Measurements from ENCODE around the gene HOGA1.

Gene HOGA1

DNA sequence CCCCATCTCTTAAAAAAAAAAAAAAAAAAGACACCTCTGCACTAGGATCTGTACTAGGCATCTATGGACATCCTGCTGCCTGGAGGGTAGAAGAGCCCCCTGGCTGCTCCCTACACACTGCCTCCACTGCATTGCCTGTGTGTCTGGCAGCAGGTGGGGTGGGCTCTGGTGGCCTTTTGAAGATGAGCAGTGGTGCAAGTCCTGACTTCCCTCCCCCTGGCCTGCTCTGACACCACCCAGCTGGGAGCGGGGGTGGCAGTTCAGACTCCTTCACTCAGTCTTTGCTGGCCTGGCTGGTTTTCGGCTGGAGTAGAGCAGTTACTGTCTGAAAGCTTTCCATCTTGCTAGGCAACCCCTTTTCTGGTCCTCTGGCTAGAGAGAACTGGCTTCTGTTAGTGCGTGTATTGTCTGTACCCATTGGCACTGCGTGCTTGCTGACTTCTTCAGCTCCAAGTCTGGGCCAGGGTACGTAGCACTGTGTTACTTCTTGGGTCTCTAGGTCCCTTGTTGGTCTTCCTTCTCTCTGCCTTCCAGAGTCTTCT, 23.0 kb downstream of the HOGA1 start:
- Histone ChIP-seq H3K4me3 (ENCODE audit: low read length) (no peak overlapping the region), H3K9me3 (replicated peaks; ENCODE audit: insufficient read depth, low read length) (no peaks in the 10 kb centered on the region), H3K27ac (ENCODE audit: low read length) (no peak overlapping the region), H2AFZ (ENCODE audit: low read length) (no peak overlapping the region), H3K27me3 (replicated peaks; ENCODE audit: insufficient read depth, low read length) (no peaks in the 10 kb centered on the region), H3K9ac (ENCODE audit: low read length) (no peak overlapping the region), H3F3A (ENCODE audit: insufficient read depth, low read length) (no peaks in the 10 kb centered on the region), H3K36me3 (replicated peaks; ENCODE audit: insufficient read depth, low read length) (no peaks in the 10 kb centered on the region), H3K4me1 (ENCODE audit: low read length) (no peaks in the 10 kb centered on the region), H3K4me2 (ENCODE audit: low read depth, low read length) (no peak overlapping the region), H4K20me1 (ENCODE audit: insufficient read depth, low read length) (no peaks in the 10 kb centered on the region), H3K79me2 (ENCODE audit: low read length) (no peaks in the 10 kb centered on the region), H3K9me2 (replicated peaks; ENCODE audit: insufficient read depth, low read length) (no peaks in the 10 kb centered on the region)
- TF ChIP-seq EZH2phosphoT487 (IDR thresholded peaks at IDR 0.05; ENCODE audit: low read length) (no peak), EZH2 (optimal IDR thresholded peaks at IDR 0.05; ENCODE audit: low read depth, low read length) (no peak)
- TF ChIP-seq, protein P1, sequence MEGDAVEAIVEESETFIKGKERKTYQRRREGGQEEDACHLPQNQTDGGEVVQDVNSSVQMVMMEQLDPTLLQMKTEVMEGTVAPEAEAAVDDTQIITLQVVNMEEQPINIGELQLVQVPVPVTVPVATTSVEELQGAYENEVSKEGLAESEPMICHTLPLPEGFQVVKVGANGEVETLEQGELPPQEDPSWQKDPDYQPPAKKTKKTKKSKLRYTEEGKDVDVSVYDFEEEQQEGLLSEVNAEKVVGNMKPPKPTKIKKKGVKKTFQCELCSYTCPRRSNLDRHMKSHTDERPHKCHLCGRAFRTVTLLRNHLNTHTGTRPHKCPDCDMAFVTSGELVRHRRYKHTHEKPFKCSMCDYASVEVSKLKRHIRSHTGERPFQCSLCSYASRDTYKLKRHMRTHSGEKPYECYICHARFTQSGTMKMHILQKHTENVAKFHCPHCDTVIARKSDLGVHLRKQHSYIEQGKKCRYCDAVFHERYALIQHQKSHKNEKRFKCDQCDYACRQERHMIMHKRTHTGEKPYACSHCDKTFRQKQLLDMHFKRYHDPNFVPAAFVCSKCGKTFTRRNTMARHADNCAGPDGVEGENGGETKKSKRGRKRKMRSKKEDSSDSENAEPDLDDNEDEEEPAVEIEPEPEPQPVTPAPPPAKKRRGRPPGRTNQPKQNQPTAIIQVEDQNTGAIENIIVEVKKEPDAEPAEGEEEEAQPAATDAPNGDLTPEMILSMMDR (IDR thresholded peaks at IDR 0.05; ENCODE audit: low read length), result no peak
- no peak for DNase-seq

DNA sequence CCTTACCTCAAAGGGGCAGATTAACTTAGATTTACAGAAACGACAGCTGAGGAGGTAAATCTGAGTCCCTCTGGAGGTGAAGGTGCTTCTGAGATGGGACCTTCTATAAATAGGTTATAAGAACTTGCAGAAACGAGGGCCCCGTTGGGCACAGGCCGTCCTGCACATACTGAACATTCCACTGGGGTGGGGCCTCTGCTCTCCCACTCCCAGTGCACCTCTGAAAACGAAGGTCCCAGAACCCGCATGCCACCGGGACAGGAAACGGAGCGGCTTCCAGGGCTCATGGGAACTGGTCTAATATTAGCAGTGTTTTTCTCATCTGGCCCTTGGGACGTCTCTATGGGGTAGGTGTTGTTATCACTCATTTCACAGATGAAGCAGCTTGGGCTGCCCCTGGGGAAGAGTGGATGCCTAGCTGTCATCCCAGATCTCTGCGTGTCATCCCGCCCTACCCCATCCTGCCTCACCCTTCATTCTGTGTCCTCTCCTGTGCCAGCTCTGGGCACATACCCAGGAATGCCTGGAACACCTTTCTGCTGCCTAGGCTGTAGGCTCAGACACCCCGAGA, 24.9 kb downstream of the HOGA1 start:
- no peaks in the 10 kb centered on the region for H3F3A ChIP-seq (ENCODE audit: insufficient read depth, low read length)
- H3K27ac ChIP-seq (ENCODE audit: low read length), result no peak overlapping the region
- no peaks in the 10 kb centered on the region for H4K20me1 ChIP-seq (ENCODE audit: insufficient read depth, low read length)
- no peaks in the 10 kb centered on the region for H3K9me2 ChIP-seq (replicated peaks; ENCODE audit: insufficient read depth, low read length)
- H3K4me3 ChIP-seq (ENCODE audit: low read length), result no peak overlapping the region
- no peak overlapping the region for H3K9ac ChIP-seq (ENCODE audit: low read length)
- H3K79me2 ChIP-seq (ENCODE audit: low read length), result no peaks in the 10 kb centered on the region
- no peaks in the 10 kb centered on the region for H3K9me3 ChIP-seq (replicated peaks; ENCODE audit: insufficient read depth, low read length)
- no peak for DNase-seq
- no peak overlapping the region for H3K4me2 ChIP-seq (ENCODE audit: low read depth, low read length)
- H3K27me3 ChIP-seq (replicated peaks; ENCODE audit: insufficient read depth, low read length), result no peaks in the 10 kb centered on the region
- no peaks in the 10 kb centered on the region for H3K36me3 ChIP-seq (replicated peaks; ENCODE audit: insufficient read depth, low read length)
- TF ChIP-seq EZH2phosphoT487 (IDR thresholded peaks at IDR 0.05; ENCODE audit: low read length) (no peak), EZH2 (optimal IDR thresholded peaks at IDR 0.05; ENCODE audit: low read depth, low read length) (no peak)
- TF ChIP-seq, protein P1 (IDR thresholded peaks at IDR 0.05; ENCODE audit: low read length), result no peak
- H2AFZ ChIP-seq (ENCODE audit: low read length), result no peak overlapping the region
- H3K4me1 ChIP-seq (ENCODE audit: low read length), result no peaks in the 10 kb centered on the region

DNA sequence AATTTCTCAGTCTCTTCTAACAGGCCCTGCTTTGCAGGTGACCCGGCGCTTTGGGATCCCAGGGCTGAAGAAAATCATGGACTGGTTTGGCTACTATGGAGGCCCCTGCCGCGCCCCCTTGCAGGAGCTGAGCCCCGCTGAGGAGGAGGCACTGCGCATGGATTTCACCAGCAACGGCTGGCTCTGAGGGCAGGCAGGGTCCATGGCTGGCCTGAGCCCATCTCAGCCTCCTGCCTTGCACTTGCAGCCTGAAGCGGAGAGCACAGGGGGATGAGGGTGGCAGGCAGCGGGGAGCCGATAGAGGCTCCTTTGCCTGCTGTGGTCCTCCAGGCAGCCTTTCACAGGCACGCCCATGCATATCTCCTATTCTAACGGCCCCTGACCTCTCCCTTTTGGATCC, 27.3 kb downstream of the HOGA1 start:
- Histone ChIP-seq H3K4me1 (ENCODE audit: low read length) (no peaks in the 10 kb centered on the region), H3K9me2 (replicated peaks; ENCODE audit: insufficient read depth, low read length) (no peaks in the 10 kb centered on the region), H3K27me3 (replicated peaks; ENCODE audit: insufficient read depth, low read length) (no peaks in the 10 kb centered on the region), H3F3A (ENCODE audit: insufficient read depth, low read length) (no peaks in the 10 kb centered on the region), H4K20me1 (ENCODE audit: insufficient read depth, low read length) (no peaks in the 10 kb centered on the region), H3K36me3 (replicated peaks; ENCODE audit: insufficient read depth, low read length) (no peaks in the 10 kb centered on the region), H3K9me3 (replicated peaks; ENCODE audit: insufficient read depth, low read length) (no peaks in the 10 kb centered on the region), H3K4me2 (ENCODE audit: low read depth, low read length) (no peak overlapping the region), H3K79me2 (ENCODE audit: low read length) (no peaks in the 10 kb centered on the region), H3K4me3 (ENCODE audit: low read length) (no peak overlapping the region), H3K27ac (ENCODE audit: low read length) (no peak overlapping the region), H2AFZ (ENCODE audit: low read length) (no peak overlapping the region), H3K9ac (ENCODE audit: low read length) (no peak overlapping the region)
- no peak for DNase-seq
- TF ChIP-seq, protein P1 (IDR thresholded peaks at IDR 0.05; ENCODE audit: low read length), result no peak
- no peak for TF ChIP-seq EZH2phosphoT487 (IDR thresholded peaks at IDR 0.05; ENCODE audit: low read length)
- TF ChIP-seq EZH2 (optimal IDR thresholded peaks at IDR 0.05; ENCODE audit: low read depth, low read length), result no peak
